NCI-H510A (cell line): ENCODE measurements around the gene PHOSPHO1.

ENCODE experiments used
- DNase-seq: peaks from one replicate; lab custom pipeline; 2025; lab: John Stamatoyannopoulos, UW

Gene PHOSPHO1

DNA sequence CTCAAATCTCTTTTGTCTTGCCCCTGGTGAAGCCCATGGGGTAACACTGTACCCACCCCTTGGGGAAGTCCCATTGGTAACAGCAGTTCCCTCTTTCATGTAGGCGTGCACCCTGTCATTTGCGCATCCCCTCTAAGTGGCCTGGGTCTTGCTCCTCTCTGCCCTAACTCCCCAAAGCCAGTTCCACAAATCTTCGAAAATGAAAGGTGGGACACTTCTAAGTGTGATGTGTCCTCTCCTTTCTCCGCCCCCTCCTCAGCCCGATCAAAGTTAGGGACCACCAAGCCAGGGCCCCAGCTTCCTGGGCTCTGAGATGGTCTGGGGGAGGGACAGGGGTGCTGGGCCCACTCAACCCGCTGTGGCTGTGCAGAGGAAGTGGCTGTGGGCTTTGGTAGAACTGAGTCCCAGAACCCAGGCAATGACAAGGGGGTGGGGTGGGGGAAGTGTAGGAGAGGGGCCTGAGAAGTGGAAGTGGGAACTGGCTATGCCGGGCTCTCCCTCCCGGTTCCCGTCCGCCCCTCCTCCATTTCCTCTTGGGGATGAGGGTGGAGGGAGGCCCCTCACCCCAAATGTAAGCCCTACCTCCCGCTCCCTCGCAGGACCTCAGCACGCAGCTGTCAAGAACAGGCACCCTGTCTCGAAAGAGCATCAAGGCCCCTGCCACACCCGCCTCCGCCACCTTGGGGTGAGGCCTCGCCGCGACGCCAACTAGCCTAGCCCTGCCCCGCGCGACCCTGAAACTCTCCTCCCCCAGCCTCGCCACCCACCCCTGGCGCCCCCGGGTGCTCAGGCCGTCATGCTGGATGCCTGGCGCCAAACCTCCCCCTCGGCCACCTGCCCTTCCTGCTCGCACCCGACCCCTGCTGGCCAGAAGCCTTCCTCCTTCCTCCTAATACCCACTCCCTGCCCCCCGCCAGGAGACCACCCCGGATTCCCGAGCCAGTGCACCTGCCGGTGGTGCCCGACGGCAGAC lies 11.4 kb downstream of the PHOSPHO1 start:
- DNase-seq = no peak

DNA sequence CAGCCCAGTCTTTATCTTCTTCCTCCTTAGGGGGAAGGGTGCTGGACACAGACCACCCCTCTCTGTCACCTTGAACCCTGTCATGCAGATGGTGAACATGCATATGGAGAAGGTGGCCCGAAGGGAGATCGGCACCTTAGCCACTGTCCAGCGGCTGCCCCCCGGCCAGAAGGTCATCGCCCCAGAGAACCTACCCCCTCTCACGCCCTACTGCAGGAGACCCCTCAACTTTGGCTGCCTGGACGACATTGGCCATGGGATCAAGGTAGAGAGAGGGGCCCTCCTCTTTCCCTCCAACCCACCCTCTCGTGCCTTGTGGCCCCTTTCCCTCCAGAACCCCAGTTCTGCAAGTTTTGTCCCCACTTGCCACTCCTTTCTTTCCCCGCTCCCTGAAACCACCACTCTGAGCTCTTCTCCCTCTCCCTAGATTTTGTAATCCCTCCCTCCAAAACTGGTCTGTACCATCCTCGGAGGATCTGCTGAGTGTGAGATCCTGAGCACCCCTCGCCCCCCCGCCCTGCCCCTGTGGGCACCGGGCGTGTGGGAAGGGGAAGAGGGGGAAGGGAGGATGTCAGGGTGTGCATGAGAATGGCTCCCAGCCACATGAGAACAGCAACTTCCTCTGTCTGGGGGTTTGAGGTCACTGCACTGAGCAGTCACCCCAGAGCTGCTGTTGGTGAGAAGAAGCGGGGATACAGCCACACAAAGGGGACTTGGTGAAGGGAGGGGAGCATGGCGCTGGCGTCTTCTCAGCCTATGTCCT lies 12.8 kb downstream of the PHOSPHO1 start:
- DNase-seq = no peak

DNA sequence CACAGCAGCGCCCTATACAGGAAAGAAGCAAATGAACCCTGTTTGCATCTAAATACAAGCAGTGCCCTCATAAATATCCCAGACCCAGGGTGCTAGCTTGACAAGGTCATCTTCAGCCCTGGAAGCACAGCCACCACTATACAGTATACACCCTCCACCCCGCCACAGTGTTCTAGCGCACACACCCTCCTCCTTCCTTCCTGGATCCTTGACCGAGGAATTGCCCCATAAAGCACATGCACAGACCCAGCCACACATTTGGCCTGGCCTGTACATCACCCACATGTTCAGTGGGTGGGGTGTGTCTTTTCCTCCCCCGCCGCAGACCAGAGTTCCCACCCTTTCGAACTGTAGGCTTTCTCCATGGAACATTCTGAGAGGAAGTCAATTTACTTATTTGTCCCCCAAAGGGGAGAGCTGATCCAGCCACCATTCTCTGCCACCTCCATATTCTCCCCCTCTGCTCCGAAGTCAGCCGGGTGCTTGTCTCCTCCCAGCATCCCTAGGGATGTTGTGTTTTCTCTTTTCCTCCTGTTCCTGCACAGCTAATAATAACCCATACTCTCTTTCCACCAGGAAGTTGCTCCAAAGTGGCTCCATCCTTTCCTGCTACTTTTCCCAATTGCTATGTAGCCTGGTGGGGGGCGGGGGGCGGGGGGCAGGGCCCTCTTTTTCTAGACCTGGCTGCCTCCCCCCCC lies 13.5 kb downstream of the PHOSPHO1 start:
- DNase-seq = no peak

DNA sequence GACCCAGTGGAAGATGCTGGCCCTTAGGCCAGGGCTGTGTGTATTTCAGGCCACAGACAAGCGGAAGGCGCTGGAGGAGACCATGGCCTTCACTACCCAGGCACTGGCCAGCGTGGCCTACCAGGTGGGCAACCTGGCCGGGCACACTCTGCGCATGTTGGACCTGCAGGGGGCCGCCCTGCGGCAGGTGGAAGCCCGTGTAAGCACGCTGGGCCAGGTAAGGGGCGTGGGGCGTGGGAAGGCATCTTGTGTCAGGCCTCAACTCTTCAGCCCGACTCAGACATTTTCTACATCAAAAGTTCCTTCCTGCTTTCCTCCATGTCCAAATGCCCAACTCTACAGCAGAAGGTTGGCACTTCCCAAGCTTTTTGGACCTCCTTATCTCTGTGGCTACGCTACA lies 14.1 kb downstream of the PHOSPHO1 start:
- DNase-seq = no peak

DNA sequence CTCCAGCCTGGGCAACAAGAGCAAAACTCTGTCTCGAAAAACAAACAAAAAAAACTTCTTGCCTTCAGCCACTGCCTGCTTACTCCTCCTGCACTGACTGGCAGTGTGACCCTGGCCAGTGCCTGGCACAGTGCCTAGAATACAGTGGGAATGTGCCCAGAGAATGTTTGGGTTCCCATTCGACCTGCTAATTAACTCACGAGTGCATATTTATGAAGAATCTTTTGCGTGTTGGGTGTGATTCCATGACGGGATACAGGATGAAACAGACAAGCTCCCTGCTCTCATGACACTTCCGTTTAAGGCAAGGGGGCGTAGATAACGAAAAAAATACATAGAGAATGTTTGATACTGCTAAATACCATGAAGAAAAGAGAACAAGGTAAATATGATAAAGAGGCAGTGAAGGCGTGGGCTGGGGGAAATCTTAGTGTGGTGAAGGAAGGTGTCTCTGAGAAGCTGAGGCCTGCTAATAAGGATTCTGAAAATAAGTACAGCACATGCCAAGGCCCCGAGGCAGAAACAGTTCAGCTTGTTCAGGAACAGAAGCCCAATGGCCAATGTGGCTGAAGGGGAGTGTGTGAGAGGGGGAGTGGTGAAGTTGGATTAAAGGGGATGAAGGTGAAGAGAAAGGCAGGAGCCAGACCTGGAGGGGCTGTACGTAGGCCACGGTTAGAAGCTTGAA lies 15.8 kb downstream of the PHOSPHO1 start:
- no peak for DNase-seq

DNA sequence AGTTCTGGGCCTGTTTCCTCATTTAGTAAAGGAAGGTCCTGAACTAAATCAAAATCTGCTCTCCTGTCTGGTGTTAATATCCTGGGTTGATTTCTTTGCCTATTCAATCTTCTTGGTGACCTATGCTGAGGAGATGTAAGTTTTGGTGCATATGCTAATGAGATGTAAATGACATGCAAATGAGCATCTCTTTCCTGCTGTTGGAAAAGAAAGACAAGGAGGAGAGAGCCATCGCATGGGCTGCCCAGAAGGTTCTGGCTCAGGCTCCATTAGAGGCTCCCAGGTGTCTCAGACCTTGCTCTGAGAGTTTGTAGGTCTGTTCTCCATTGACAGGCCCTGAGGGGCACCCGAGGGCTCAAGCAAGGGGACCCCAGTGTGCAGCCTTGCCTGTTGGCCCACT lies 16.7 kb downstream of the PHOSPHO1 start:
- no peak for DNase-seq

DNA sequence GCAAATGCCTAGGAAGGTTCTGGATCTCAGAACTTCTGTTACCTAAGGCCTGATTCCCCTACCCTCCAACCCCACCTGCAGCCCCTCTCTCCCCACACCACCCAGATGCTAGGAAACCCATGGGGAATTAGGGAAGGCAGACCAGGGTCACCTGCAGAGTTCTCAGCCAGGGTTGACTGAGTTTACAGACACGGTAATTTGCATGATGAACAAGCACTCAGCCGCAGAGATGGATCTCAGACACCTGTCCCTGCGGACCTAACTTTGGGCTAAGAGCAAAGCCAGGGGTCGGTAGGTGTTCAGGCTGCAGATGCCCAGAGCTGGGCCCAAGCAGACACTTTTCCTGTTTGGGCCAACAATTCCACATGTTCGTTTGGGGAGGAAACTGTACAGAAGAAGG lies 17.2 kb downstream of the PHOSPHO1 start:
- DNase-seq = no peak

DNA sequence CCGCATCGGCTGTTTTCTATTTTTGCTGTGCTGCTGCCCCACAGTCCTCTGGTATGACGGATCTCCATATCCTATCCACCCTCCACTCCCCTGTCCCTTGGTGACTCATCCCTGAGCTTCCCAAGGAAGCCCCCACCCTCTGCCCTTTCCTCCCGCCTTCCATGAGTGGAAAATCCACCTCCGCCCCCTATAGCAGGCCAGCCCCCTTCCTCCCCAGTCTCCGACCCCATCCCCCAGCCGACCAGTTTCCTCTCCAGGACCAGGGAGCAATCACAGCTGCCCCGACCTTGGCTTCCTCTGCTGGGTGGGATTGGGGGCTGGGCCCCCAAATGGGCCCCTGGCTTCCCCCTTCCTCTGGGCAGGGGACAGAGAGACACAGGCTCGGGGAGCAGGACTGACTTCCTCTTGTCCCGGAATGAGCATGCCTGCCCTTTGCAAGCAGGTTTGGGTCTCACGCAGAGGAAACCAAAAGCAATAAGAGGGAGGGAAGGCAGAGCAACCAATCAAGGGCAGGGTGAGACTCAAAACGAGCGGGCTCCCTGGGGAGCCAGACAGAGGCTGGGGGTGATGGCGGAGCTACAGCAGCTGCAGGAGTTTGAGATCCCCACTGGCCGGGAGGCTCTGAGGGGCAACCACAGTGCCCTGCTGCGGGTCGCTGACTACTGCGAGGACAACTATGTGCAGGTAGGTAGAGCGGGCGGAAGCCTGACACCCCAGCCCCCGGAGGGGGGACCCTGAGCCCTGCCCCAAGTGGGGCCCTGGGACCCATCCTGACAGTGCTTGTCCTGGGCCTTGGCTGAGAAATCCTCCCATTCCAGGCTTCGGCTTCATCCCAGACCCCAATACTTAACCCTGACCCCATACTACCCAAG lies 20.2 kb downstream of the PHOSPHO1 start, which contains the start of the genes ABI3 and GNGT2:
Gene ABI3, plus strand, starts transcription at position 550 of the 872 bp plus-strand sequence. Its CDS starts 18 bp downstream, at position 568.
Gene GNGT2, minus strand, starts transcription at position 417 of the 872 bp plus-strand sequence. CDS start 3,152 bp downstream, outside the sequence.
- DNase-seq = no peak

DNA sequence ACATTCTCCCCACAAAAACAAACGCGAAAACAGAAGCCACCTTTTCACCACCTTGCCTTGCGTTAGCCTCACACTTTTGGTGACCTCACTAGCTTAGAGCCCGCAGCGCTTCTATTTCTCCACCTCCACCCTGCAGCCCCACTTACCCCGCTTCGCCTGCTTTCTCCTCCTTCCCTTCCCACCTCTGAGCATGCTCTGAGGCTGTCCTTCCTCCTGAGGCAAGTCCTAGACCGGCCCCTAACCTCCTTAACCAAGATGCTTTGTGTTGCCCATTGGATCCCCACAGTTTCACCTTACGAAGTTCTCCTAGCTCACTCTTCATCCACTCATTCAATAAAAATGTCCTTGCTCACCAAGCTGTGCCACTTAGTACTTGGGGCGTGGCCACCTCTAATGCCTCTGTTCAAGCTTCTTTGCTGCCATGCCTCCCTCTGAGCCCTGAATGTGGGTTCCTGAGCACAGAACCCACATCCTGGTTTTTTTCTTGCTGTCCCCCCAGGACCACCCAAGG lies 21.5 kb downstream of the PHOSPHO1 start:
- no peak for DNase-seq

DNA sequence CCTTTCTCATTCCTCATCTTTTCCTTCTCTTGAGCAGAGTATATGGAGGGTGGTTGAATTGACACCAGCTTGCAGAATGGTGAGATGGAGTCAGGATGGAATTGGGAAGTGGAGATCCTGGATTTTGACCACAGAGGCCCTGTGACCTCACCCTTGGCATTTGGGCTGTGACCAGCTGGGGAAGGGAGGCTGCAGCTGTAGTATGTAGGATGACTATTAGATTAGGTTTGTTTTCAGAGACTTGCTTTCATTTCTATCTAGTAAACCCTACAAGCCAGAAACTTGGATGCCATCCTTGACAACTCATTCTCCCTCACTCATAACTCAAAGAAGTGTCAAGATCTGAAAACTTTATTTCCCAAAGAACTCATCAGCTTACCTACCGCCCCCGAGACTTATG lies 26.1 kb downstream of the PHOSPHO1 start:
- no peak for DNase-seq

DNA sequence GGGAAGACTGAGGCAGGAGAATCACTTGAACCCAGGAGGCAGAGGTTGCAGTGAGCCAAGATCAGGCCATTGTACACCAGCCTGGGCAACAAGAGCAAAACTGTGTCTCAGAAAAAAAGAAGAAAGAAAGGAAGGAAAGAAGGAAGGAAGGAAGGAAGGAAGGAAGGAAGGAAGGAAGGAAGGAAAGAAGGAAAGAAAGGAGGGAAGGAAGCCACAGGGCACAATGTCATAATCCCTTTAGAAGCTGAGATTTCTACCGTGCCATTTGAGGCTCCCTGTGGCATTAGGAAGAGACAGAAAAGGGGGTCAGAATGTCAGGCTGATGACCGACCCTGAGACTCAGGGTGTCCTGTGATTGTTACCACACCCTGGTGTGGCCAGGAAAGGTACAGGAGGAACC lies 26.8 kb downstream of the PHOSPHO1 start:
- no peak for DNase-seq

DNA sequence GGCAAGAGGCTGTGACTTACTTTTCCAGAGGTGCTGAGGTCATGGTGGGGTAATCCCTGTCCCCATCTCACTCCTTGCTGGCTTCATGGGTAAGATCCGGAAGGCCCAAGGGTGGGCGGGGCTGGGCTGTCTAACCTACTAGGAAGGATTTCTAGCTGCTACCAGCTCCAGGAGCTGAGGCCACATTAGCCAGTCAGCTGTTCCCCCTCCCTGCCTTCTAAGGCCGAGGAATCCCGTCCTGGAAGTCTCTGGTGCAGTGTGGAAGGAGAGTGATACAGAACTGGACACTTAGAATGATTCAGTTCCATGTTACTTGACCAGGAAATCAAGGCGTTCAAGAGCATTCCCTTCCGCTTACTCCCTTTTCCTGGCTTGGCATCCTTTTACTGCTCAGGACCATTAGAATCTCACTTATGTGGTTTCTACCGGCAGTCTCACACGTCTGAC lies 29.1 kb downstream of the PHOSPHO1 start:
- DNase-seq = no peak

DNA sequence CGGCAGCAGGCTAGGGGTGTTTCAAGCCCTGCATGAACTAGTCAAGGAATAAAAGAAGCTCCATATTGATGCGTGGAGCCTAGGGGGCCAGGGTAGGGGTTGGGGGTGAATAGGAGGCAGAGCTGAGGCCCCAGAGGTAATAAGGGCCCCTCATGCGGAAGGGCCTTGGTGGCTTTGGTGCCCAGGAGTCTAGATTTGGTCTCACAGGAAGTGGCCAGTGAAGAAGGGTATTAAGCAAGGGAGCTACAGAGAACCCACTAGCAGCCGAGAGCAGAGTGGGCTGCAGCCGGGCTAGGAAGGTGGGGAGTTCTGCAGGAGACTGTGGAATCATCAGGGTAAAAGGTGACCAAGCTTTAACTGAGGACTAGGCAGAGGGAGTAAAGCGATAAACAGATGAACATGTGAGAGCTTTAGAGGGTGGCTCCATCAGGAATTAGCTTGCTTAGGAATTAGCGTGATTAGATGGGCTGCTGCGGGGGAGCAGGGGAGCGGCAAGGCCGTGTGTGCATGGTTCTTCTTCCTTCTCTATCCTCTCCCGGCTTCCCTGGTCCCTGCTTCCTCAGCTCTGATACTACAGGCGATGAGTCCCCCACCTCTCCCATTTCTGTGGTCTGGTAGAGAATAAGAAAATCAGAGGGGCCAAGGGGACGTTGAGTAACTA lies 30.0 kb downstream of the PHOSPHO1 start:
- DNase-seq = no peak

DNA sequence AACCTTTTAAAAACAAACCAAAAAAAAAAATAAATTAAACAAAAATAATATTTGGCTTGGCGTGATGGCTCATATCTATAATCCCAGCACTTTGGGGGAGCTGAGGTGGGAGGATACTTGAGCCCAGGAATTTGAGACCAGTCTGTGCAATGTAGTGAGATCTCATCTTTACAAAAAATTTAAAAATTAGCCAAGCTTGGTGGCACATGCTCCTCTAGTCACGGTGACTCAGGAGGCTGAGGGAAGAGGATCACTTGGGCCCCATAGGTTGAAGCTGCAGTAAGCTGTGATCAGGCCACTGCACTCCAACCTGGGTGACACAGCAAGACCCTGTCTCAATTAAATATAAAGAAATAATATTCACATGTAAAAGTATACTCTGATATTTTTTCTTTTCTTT lies 32.4 kb downstream of the PHOSPHO1 start:
- DNase-seq = no peak

DNA sequence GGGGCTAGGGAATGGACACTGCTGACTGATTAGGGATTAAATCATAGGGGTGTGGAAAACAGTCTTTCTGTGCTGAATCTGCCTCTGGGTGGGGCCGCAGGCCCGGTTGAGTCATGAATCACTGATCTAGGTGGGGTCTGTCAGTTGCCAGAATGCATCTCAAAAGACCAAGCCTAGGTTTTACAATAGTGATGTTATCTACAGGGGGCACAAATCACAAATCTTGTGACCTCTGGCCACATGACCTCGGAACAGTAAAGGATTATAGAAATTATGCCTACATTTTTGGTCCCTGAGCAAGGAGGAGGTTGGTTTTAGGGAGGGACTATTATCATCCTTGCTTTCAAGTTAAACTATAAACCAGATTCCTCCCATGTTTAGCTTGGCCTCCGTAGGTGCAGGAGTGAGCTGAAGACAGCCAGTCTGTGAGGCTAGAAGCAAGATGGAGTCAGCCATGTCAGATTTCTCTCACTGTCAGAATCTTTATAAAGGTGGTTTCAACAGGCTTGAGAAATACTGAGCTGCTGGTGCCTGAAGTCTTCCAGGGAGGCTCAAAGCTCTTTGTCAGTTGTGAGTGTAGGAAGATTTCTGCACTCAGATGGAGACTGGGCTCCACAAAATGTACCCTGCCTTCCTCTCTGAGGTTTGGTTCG lies 33.1 kb downstream of the PHOSPHO1 start:
- DNase-seq = no peak

DNA sequence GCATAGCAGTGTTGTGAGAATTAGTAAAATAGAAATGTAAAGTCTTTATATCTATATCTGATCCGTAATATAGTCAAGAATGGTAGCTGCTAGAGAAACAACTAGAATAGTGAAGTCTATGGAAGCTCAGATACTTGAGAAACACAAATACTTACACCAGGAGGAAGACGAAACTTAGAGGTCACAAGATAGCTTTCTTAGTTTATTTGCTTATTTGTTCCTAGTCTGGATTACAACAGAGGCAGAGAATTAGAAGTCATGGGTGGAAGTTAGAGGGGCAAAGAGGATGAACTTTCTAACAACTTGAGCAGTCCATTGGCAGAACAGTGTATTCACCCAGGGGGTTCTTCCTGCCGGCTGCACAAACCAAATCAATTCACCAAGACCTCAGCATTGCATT lies 34.1 kb downstream of the PHOSPHO1 start:
- DNase-seq = no peak

DNA sequence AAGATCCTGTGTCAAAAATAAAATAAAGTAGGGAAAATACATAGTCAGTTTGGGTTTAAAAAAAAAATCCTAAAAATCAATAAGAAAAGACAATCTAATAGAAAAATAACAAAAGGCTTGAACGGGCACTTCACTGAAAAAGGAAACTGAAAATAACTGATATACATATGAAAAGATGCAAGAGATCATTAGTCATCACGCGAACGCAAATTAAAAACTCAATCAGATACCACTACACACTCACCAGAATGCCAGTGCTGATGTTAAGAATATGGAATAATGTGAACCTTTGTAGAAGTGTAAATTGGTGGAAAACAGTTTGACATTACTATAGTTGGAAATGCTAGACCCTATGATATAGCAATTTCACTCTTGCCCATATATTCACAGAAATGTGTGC lies 34.8 kb downstream of the PHOSPHO1 start:
- no peak for DNase-seq

DNA sequence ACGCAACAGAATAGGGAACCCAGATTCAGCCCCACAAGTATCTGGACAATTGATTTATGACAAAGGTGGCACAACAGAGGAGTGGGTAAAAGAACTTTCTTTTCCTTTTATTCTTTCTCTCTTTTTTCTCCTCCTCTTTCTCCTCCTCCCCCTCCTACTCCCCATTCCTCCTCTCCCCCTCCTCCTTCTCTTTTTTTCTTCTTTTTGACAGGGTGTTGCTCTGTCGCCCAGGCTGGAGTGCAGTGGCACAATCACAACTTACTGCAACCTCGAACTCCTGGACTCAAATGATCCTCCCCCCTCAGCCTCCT lies 36.3 kb downstream of the PHOSPHO1 start:
- no peak for DNase-seq

DNA sequence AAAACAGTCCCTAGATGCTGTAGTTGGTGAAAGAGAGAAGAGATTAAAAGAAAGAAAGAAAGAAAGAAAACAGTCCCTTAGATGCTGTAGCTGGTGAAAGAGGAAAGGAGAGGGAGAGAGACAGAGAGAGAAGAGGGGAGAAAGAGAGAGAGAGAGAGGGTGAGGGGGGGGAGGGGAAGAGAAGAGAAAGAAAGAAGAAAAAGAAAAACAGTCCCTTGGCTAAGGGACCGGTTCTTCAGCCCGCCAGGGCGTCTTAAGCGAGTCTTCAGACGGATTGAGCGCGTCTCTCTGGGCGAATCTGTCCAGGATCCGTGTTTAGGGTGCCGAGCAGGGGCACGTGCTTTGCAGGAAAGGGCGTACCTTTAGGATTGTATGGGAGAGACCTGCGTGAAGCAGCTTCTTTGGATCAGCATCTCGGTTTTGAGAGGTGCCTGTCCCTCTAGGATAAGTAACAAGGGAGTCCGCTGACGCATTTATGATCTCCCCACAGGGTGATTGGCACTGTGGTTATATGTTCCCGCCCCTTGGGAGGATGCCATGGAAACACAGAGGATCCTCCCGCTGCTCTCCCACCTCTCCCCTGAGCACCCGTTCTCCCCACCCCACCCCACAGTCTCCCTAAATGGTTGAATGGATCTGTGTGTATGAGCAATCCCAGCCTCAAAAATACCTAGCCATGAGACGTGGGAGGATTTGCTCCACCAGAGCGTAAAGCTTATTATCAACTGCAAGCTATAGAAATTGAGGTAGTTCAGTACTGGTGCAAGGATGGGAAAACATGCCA lies 36.9 kb downstream of the PHOSPHO1 start:
- peak; percentile 20 for DNase-seq
